ENCODE data around the gene IL1A. TPM values are rescaled to one million over a fixed set of nuclear protein-coding genes. Genes with fewer than 3 reads are reported as not detected.

Gene IL1A
- total and polyA plus RNA-seq, 7 donors: 0.08 to 0.12 TPM; not detected in 5

- H3K4me3 ChIP-seq: no peak overlapping the region
- ATAC-seq (no peak), DNase-seq (no peak)
- 31 to 39% (median 36%) methylated on average over 3 of the region's 3 CpGs for WGBS, 3 donors
- no peaks in the 10 kb centered on the region for H3K4me1 ChIP-seq
- no peaks in the 10 kb centered on the region for H3K9me3 ChIP-seq
- intact Hi-C loops (cut with DNase I): no loop called here
- no peaks in the 10 kb centered on the region for H3K36me3 ChIP-seq (ENCODE audit: insufficient read depth in 1 of 2, low read depth in 1 of 2)
- H3K27me3 ChIP-seq (ENCODE audit: insufficient read depth in 3 of 3, low read length in 2 of 3): no peaks in the 10 kb centered on the region
- no peak for TF ChIP-seq CTCF (IDR thresholded peaks at IDR 0.05)
- H3K27ac ChIP-seq: no peak overlapping the region
Measured at GRCh38 chr2:112794841-112795240, 10.5 kb upstream of the IL1A start.

- WGBS, 3 donors: 45 to 49% (median 47%) methylated on average over 5 of the region's 5 CpGs
- no peak for TF ChIP-seq CTCF (IDR thresholded peaks at IDR 0.05)
- Histone ChIP-seq H3K27me3 (ENCODE audit: insufficient read depth in 3 of 3, low read length in 2 of 3) (no peaks in the 10 kb centered on the region), H3K27ac (no peak overlapping the region), H3K4me3 (no peak overlapping the region), H3K4me1 (no peaks in the 10 kb centered on the region), H3K9me3 (no peaks in the 10 kb centered on the region), H3K36me3 (ENCODE audit: insufficient read depth in 1 of 2, low read depth in 1 of 2) (no peaks in the 10 kb centered on the region)
- ATAC-seq: peak in 2 of 4 donors; percentile 40 to 54
- intact Hi-C loops (cut with DNase I): no loop called here
- peak in 1 of 2 donors; percentile 23 for DNase-seq
Measured at GRCh38 chr2:112794131-112794733, 9.9 kb upstream of the IL1A start.

- Histone ChIP-seq H3K4me1 (no peaks in the 10 kb centered on the region), H3K4me3 (no peak overlapping the region), H3K9me3 (no peaks in the 10 kb centered on the region), H3K27ac (no peak overlapping the region), H3K27me3 (ENCODE audit: insufficient read depth in 3 of 3, low read length in 2 of 3) (no peaks in the 10 kb centered on the region), H3K36me3 (ENCODE audit: insufficient read depth in 1 of 2, low read depth in 1 of 2) (no peaks in the 10 kb centered on the region)
- TF ChIP-seq CTCF (IDR thresholded peaks at IDR 0.05): no peak
- no peak for DNase-seq
- intact Hi-C loops (cut with DNase I): no loop called here
- 72 to 79% (median 77%) methylated on average over 3 of the region's 3 CpGs for WGBS, 3 donors
- ATAC-seq: no peak
Measured at GRCh38 chr2:112793449-112793978, 9.2 kb upstream of the IL1A start.

- no peak for TF ChIP-seq CTCF (IDR thresholded peaks at IDR 0.05)
- Histone ChIP-seq H3K27ac (no peak overlapping the region), H3K9me3 (no peaks in the 10 kb centered on the region), H3K27me3 (ENCODE audit: insufficient read depth in 3 of 3, low read length in 2 of 3) (no peaks in the 10 kb centered on the region), H3K4me3 (no peak overlapping the region), H3K4me1 (no peaks in the 10 kb centered on the region), H3K36me3 (ENCODE audit: insufficient read depth in 1 of 2, low read depth in 1 of 2) (no peaks in the 10 kb centered on the region)
- no peak for ATAC-seq
- WGBS, 3 donors: 62 to 67% (median 67%) methylated on average over 5 of the region's 5 CpGs
- intact Hi-C loops (cut with DNase I): no loop called here
- no peak for DNase-seq
Measured at GRCh38 chr2:112792419-112792818, 8.1 kb upstream of the IL1A start.

Measured in psoas muscle (tissue), 8 donors.